GM21576 (cell line): Measurements from ENCODE around the gene PCSK1N.
"Not testable (repeated sequence)": the region's sequence is repeated elsewhere in the genome, so short reads cannot be mapped to it uniquely, and the experiment has no call there.

Experiments
- ATAC-seq: cut with Tn5 transposase; IDR thresholded peaks from one replicate; pipeline ENCODE4 v1.9.1; 2021; ENCODE audit warnings: mild to moderate bottlenecking, moderate library complexity; ENCODE audit not compliant: unreplicated experiment

PCSK1N gene, protein sequence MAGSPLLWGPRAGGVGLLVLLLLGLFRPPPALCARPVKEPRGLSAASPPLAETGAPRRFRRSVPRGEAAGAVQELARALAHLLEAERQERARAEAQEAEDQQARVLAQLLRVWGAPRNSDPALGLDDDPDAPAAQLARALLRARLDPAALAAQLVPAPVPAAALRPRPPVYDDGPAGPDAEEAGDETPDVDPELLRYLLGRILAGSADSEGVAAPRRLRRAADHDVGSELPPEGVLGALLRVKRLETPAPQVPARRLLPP

DNA sequence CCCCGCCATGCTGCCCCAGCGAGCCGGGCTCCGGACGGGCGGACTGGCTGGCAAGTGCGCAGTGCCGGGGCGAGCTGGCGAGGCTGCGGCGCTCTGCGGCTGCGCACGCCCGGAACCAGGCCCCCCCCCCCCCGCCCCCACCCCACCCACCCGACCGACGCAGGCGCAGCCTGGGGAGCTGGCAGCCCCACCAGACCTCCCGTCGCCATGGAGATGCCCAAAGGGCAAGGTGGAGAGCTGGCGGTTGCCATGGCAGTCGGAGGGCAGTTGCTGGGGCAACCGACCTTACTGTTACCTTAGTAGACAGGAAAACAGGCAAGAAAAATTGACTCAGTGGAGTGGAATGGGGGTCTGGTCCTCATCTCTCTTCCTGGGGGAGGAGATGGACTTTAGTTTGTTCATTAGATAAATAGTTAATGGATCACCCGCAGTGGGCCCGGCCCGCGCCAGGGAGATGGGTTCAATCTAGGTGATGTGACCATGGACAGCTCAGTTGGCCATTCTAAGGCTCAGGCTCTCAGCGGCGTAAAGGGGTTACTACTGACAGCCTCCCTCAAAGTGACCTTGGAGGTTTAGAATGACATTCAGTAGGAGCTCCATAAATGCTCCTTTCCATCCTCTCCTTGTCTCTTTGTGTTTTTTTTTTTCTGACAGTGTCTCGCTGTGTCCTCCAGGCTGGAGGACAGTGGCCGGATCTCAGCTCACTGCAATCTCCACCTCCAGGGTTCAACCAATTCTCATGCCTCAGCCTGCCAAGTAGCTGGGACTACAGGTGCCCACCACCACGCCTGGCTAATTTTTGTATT, at the start of gene PCSK1N:
PCSK1N (minus strand) TSS at position 87 of the 806 bp plus-strand sequence; CDS start at position 9, 78 bp downstream.
- ATAC-seq, result no peak

DNA sequence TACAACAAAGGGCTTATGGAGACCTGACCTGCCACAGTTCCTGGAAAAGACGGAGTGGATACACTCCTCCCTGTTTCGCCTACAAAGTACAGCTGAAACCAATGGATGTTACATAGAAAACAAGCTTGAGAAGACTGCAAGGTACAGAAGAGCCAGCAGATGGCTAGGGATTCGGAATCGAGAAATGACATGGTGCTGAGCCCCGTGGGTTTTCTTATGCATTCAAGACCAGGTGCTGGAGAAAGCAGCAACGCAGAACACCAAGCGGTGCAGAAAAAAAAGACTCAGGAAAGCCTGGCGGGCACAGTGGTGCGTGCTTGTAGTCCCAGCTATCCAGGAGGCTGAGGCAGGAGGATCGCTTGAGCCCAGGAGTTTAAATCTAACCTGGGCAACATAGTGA, 48.3 kb upstream of the PCSK1N start:
- ATAC-seq, result no peak

DNA sequence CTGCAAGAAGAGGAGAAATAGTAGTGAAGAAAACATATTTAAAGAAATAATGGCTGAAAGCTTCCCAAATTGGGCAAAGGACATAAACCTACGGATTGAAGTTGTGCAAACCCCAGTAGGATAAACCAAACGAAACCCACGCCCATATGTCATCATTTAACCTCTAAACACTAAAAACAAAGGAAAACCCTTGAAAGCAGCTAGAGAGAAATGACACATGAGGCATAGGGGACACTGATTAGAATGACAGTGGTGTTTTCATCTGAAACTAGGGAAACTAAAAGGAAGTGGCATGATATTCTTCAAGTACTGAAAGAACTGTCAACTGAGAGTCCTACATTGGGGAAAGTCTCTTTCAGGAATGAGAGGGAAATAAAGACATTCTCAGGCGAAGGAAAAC, 41.5 kb upstream of the PCSK1N start:
- not testable (repeated sequence) for ATAC-seq

- not testable (repeated sequence) for ATAC-seq
Measured at GRCh38 chrX:48872017-48872416, 36.6 kb upstream of the PCSK1N start.

- no peak for ATAC-seq
Measured at GRCh38 chrX:48864210-48864609, 28.8 kb upstream of the PCSK1N start.

- no peak for ATAC-seq
Measured at GRCh38 chrX:48854898-48855297, 19.5 kb upstream of the PCSK1N start.

DNA sequence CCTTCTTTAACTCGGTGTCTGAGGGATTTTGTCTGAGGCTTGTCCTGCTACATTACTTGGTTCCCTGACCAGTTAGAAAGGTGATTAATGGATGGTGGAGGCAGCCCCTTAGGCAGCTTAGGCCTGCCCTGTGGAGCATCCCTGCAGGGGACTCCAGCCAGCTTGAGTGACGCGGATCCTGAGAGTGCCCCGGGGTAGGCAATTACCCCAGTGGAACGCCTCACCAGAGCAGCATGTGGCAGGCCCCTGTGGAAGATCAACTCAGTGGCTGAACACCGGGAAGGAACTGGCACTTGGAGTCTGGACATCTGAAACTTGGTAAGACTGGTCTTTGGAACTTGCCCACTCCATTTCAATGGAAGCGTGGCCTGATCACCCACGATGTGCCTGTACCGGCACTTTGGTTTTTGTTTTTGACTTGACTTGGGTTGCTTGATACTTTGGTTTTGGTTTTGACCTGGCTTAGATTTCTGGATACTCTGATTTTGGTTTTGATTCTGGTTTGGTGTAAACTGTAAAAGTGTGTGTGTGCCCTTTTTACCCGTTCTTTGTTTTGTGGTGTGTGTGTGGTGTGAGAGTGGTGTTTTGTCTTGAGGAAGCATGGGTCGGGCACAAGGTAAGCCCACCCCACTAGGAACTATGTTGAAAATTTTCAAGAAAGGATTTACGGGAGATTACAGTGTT, 18.9 kb upstream of the PCSK1N start:
- ATAC-seq, result not testable (repeated sequence)

GRCh38 chrX:48853494-48853893, 18.1 kb upstream of the PCSK1N start:
- ATAC-seq, result not testable (repeated sequence)

DNA sequence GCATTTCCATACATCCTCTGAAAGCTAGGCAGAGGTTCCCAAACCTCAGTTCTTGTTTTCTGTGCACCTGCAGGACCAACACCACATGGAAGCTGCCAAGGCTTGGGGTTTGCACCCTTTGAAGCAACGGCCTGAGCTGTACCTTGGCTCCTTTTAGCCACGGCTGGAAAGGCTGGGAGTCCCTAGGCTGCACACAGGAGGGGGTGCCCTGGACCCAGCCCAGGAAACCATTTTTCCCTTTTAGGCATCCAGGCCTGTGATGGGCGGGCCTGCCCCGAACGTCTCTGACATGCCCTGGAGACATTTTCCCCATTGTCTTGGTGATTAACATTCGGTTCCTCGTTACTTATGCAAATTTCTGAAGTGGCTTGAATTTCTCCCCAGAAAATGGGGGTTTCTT, 17.4 kb upstream of the PCSK1N start:
- ATAC-seq, result no peak

DNA sequence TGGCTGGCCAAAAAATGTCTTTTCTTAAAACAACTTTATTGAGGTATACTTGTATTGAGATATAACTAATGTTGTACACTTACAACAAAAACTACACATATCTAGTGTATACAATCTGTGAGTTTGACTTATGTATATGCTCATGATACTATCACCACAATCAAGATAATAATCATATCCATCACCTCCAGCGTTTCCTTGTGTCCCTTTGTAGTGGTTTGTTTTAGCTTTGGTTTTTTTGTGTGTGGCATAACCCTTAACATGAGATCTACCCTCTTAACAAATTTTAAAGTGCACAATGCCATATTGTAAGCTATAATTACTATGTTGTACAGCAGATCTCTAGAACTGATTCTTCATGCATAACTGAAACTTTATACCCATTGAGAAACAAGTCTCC, 13.4 kb upstream of the PCSK1N start:
- ATAC-seq, result no peak

DNA sequence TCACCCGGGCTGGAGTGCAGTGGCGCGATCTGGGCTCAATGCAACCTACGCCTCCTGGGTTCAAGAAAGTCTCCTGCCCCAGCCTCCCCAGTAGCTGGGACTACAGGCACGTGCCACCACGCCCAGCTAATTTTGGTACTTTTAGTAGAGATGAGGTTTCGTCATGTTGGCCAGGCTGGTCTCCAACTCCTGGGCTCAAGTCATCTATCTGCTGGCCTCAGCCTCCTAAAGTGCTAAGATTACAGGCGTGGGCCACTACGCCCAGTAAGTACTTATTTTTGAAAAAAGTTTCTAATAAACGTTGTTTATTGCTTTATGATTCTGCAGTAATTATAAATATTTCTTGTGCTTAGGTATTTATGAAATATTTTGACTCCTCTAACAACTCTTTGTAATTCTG, 4.3 kb upstream of the PCSK1N start:
- ATAC-seq, result no peak

GRCh38 chrX:48834383-48834709, 1.1 kb downstream of the PCSK1N start:
- ATAC-seq, result no peak

DNA sequence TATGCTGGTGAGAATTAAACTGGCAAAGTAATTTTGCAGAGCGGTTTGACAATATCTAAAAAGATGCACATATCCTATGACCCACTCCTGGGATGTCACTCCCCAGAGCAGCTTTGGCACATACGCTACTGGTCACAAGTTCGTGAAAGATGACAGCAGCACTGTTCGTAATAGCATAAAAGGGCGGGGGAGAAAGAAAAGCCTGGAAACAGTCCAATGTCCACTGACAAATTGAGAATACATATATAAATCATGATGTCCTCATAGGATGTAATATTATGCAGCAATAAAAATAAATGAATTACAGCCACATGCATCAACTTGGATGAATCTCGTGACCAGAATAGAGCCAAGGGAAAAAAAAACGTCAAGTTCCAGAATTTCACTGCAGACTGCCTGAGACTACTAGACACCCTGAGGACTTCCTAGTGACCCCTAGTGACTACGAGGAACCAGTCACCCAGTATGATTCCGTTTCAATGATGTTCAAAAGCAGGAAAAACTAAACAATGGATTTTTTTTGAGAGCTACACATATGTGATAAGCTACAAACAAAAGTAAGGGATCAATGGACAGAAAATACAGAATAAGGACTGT, 1.8 kb downstream of the PCSK1N start:
- no peak for ATAC-seq

DNA sequence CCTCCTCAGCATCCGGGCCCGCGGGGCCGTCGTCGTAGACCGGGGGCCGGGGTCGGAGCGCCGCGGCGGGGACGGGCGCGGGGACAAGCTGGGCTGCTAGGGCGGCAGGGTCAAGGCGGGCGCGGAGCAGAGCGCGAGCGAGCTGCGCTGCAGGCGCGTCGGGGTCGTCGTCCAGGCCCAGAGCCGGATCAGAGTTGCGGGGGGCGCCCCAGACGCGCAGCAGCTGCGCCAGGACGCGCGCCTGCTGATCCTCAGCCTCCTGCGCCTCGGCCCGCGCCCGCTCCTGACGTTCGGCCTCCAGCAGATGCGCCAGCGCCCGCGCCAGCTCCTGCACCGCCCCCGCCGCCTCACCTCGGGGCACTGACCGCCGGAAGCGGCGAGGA, 3.5 kb downstream of the PCSK1N start:
- ATAC-seq, result no peak

GRCh38 chrX:48831136-48831908, 4.1 kb downstream of the PCSK1N start:
- ATAC-seq, result no peak

DNA sequence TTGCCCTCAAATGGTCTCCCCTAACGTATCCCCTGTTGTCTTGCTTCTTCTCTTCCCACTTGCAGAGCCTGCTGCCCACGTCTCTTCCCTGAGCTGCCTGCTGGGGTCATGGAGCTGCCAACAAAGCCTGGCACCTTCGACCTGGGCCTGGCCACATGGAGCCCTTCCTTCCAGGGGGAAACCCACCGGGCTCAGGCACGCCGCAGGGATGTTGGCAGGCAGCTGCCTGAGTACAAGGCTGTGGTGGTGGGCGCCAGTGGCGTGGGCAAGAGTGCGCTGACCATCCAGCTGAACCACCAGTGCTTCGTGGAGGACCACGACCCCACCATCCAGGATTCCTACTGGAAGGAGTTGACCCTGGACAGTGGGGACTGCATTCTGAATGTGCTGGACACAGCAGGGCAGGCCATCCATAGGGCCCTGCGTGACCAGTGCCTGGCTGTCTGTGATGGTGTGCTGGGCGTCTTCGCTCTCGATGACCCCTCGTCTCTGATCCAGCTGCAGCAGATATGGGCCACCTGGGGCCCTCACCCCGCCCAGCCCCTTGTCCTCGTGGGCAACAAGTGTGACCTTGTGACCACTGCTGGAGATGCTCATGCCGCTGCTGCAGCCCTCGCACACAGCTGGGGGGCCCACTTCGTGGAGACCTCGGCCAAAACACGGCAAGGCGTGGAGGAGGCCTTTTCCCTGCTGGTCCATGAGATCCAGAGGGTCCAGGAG, 6.2 kb downstream of the PCSK1N start:
- ATAC-seq, result no peak

GRCh38 chrX:48827654-48827968, 7.8 kb downstream of the PCSK1N start:
- ATAC-seq, result no peak

- no peak for ATAC-seq
Measured at GRCh38 chrX:48826876-48827653, 8.3 kb downstream of the PCSK1N start.

DNA sequence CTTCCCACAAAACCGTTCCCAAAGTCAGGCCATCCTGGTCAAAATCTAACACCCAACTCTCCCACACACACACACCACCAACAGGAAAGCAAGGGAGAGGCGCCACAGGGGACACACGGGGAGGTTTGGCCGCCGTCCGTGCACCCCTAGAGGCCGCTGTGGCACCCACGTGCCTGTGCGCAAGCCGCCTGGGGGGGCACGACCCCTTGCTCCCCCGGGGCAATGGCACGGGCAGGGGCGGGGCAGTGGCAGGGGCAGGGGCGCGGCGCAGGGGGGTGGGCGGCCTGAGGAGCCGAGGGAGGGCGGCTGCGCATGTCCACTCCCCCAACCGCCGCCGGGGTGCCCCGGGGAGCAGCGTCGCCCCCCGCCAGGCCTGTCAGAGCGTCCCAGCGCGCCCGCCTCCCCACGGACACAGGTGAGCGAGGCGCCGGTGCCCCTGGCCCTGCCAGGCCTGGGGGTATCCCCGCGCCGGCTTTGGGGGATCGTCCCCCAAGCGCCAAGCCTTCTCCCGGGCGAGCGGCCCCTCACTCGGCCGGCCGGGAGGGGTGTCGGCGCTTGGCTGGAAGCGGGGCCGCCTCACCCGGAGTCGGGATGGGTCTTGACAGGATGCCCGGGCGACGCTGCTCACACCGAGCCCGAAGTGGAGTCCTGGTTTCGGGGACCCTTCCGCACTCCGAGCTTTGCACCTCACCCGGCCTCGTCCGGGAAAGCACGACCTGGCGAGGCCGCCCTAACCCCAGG, 9.1 kb downstream of the PCSK1N start, which contains the start of gene ERAS:
ERAS (plus strand) TSS at position 379 of the 741 bp plus-strand sequence. CDS start 2,611 bp downstream, outside the sequence.
- no peak for ATAC-seq
